ENCODE data around the gene ULBP3. TPM values are rescaled to one million over a fixed set of nuclear protein-coding genes. Genes with fewer than 3 reads are reported as not detected.
"Not testable (repeated sequence)": the region's sequence is repeated elsewhere in the genome, so short reads cannot be mapped to it uniquely, and the experiment has no call there.

Gene ULBP3
- total and polyA plus RNA-seq, 2 donors from 2014 or later = 0.71 to 5.0 TPM

DNA sequence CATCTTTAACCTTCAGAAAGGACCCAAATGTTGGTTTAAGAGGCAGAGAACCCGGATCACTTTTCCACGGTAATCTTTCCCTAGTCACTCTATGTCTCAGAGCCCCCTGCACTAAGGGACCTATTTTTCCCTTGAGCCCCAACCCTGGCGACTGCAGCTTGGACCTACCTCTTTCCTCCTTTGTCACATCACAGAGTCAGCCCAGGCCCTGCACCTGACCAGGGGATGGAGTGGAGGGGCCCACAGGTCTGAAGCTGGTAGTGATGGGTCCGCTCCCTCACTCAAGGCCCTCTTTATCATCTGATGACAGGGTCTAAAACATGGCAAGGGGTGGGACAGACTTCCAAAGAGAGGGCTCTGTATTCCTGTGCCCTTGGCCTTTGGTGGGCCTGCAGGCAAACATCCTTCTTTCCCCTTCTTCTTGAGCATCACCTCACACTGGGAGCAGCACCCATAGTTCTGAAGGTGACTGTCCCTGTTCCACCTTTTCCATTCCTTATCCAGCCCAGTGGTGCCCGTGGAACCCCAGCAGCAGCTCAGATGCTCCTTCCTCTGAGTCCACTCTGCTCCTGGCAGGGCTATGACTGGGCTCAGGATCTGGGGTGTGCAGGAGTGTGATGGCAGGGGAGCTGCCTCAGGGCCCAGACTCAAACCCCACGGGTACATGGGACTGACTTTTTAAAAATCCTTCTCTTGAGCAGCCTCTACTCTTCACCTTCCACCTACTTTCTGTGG, 49.9 kb downstream of the ULBP3 start:
- FAIRE-seq = no peak
- TF ChIP-seq CTCF (IDR thresholded peaks at IDR 0.05; ENCODE audit: borderline replicate concordance, extremely low read depth, insufficient read depth) = no peak
- H3K9ac ChIP-seq (ENCODE audit: low read length in 3 of 3) = no peak overlapping the region
- no peak overlapping the region for H3K4me3 ChIP-seq (ENCODE audit: low read length in 3 of 3)
- no peak for DNase-seq
- H3K27ac ChIP-seq (ENCODE audit: low read depth in 2 of 2, low read length in 2 of 2) = no peak overlapping the region
- peaks cover 15% of the 10 kb centered on the region for H3K27me3 ChIP-seq (ENCODE audit: control insufficient read depth, insufficient read depth, low read length)
- intact Hi-C loops (cut with DNase I) = loop anchor here (5.0 kb wide), 1 partner anchor 87 kb away; no protein-coding TSS in a partner anchor
- no peaks in the 10 kb centered on the region for H3K36me3 ChIP-seq (ENCODE audit: control insufficient read depth in 2 of 3, insufficient read depth in 3 of 3, low read length in 3 of 3)
- no peaks in the 10 kb centered on the region for H3K9me3 ChIP-seq (ENCODE audit: control insufficient read depth in 2 of 3, insufficient read depth in 1 of 3, low read length in 3 of 3)
- H3K4me1 ChIP-seq (ENCODE audit: control insufficient read depth in 2 of 3, insufficient read depth in 2 of 3, low read depth in 1 of 3, low read length in 3 of 3) = no peaks in the 10 kb centered on the region

DNA sequence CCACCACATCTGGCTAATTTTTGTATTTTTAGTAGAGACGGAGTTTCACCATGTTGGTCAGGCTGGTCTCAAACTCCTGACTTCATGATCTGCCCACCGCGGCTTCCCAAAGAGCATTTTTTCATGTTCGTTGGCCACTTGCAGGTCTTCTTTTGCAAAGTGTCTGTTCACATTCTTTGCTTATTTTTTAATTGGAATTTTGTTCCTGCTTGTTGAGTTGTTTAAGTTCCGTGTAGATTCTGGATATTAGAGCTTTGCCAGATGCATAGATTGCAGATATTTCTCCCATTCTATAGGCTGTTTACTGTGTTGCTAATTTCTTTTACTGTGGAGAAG, 51.8 kb downstream of the ULBP3 start:
- H3K27ac ChIP-seq (ENCODE audit: low read depth in 2 of 2, low read length in 2 of 2); H3K9me3 ChIP-seq (ENCODE audit: control insufficient read depth in 2 of 3, insufficient read depth in 1 of 3, low read length in 3 of 3); H3K36me3 ChIP-seq (ENCODE audit: control insufficient read depth in 2 of 3, insufficient read depth in 3 of 3, low read length in 3 of 3); H3K4me3 ChIP-seq (ENCODE audit: low read length in 3 of 3); FAIRE-seq; DNase-seq; H3K9ac ChIP-seq (ENCODE audit: low read length in 3 of 3); H3K4me1 ChIP-seq (ENCODE audit: control insufficient read depth in 2 of 3, insufficient read depth in 2 of 3, low read depth in 1 of 3, low read length in 3 of 3): not testable (repeated sequence)
- H3K27me3 ChIP-seq (ENCODE audit: control insufficient read depth, insufficient read depth, low read length) = peaks cover 26% of the 10 kb centered on the region
- intact Hi-C loops (cut with DNase I) = loop anchor here (5.0 kb wide), 1 partner anchor 85 kb away; no protein-coding TSS in a partner anchor

DNA sequence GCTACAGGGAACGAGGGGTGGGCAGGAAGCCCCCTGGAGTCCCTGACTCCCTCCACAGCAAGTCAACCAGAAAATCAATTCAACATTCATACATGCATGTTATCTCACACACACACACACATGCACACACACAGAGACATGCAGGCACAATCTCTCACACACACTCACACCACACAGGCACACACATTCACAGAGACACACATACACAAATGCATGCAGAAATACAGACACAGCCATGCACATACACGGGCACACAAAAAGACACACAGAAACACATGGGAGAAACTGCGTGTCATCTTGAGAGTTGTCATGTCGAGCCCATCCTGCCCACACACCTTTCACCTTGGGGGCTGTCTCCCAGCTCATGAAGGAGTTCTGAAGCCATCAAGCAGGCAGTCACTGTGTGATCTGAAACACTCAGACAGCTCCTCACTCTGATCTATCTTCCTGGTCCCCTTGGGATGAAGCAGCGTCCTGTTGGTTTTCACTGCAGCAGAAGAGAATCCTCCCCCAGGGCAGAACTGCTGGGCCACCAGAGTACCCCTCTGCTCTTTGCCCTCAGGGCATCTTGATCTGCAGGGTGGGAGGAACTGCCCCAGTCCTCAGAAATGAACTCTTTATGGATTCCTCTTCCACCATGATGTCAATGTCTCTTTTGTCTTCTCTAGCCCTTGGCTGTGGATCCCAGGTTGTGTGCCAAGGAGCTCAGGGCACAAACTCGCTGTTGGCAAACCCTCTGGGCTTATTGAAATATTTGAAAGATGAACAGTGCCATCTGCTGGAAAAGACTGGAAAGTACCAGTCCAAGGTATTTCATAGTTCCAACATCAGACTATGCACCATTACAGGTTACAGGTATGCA, 52.4 kb downstream of the ULBP3 start:
- no peak for FAIRE-seq
- TF ChIP-seq CTCF (IDR thresholded peaks at IDR 0.05; ENCODE audit: borderline replicate concordance, extremely low read depth, insufficient read depth) = peak; percentile 61
- Histone ChIP-seq H3K36me3 (ENCODE audit: control insufficient read depth in 2 of 3, insufficient read depth in 3 of 3, low read length in 3 of 3) (no peaks in the 10 kb centered on the region), H3K9ac (ENCODE audit: low read length in 3 of 3) (no peak overlapping the region), H3K4me3 (ENCODE audit: low read length in 3 of 3) (no peak overlapping the region), H3K4me1 (ENCODE audit: control insufficient read depth in 2 of 3, insufficient read depth in 2 of 3, low read depth in 1 of 3, low read length in 3 of 3) (no peaks in the 10 kb centered on the region), H3K27ac (ENCODE audit: low read depth in 2 of 2, low read length in 2 of 2) (no peak overlapping the region), H3K27me3 (ENCODE audit: control insufficient read depth, insufficient read depth, low read length) (peaks cover 31% of the 10 kb centered on the region), H3K9me3 (ENCODE audit: control insufficient read depth in 2 of 3, insufficient read depth in 1 of 3, low read length in 3 of 3) (no peaks in the 10 kb centered on the region)
- peak in 3 of 5 donors; percentile 64 to 84 (median 84) for DNase-seq
- intact Hi-C loops (cut with DNase I) = loop anchor here (5.0 kb wide), 1 partner anchor 84 kb away; no protein-coding TSS in a partner anchor

DNA sequence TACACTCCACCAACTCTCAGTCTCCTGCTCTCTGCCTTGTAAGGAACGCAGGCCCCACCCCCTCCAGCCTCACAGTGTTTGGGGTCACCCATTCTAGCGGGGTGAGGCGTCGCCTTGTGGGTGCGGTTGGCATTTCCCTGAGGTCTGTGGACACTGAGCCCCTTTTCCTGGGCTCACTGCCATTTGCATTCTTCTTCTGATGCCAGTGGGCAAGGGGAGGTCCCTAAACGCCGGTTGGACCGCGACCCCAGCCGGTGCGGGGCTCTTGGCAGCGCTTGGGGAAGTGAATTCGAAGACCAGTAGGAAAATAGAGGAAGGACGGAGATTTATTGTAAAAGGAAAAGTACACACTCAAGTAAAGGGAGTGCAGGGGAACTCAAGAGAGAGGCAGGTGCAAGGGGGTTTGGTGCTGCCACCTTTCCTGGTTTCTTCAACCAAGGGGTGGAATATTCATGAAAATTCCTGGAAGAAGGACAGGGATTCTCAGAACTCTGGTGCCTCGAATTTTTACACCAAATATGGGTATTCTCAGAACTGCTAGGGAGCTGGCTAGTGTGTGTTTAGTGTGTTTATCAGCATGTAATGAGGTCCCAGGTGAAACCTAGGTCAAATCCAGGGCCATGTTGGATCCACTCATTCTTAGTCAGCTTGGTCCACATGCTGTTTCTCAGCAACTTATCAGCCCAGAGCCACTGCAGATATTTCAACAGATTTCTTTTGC, 53.5 kb downstream of the ULBP3 start:
- not testable (repeated sequence) for H3K4me1 ChIP-seq (ENCODE audit: control insufficient read depth in 2 of 3, insufficient read depth in 2 of 3, low read depth in 1 of 3, low read length in 3 of 3); H3K9me3 ChIP-seq (ENCODE audit: control insufficient read depth in 2 of 3, insufficient read depth in 1 of 3, low read length in 3 of 3); DNase-seq; H3K4me3 ChIP-seq (ENCODE audit: low read length in 3 of 3); H3K36me3 ChIP-seq (ENCODE audit: control insufficient read depth in 2 of 3, insufficient read depth in 3 of 3, low read length in 3 of 3); H3K9ac ChIP-seq (ENCODE audit: low read length in 3 of 3); FAIRE-seq; H3K27ac ChIP-seq (ENCODE audit: low read depth in 2 of 2, low read length in 2 of 2)
- peaks cover 35% of the 10 kb centered on the region for H3K27me3 ChIP-seq (ENCODE audit: control insufficient read depth, insufficient read depth, low read length)
- intact Hi-C loops (cut with DNase I) = loop anchor here (5.0 kb wide), 1 partner anchor 83 kb away; no protein-coding TSS in a partner anchor

GRCh38 chr6:150014623-150015280, 54.2 kb downstream of the ULBP3 start:
- not testable (repeated sequence) for H3K9ac ChIP-seq (ENCODE audit: low read length in 3 of 3)
- intact Hi-C loops (cut with DNase I) = loop anchor here (5.0 kb wide), 1 partner anchor 82 kb away; no protein-coding TSS in a partner anchor

More at GRCh38 chr6:150014623-150015280, 54.2 kb downstream of the ULBP3 start:
- not testable (repeated sequence) for FAIRE-seq; H3K4me3 ChIP-seq (ENCODE audit: low read length in 3 of 3); H3K9me3 ChIP-seq (ENCODE audit: control insufficient read depth in 2 of 3, insufficient read depth in 1 of 3, low read length in 3 of 3); DNase-seq; H3K36me3 ChIP-seq (ENCODE audit: control insufficient read depth in 2 of 3, insufficient read depth in 3 of 3, low read length in 3 of 3); H3K27ac ChIP-seq (ENCODE audit: low read depth in 2 of 2, low read length in 2 of 2); H3K4me1 ChIP-seq (ENCODE audit: control insufficient read depth in 2 of 3, insufficient read depth in 2 of 3, low read depth in 1 of 3, low read length in 3 of 3)
- H3K27me3 ChIP-seq (ENCODE audit: control insufficient read depth, insufficient read depth, low read length) = peaks cover 40% of the 10 kb centered on the region

Data from kidney (tissue), 14 donors.